ENCODE results near the gene TM9SF1.

GRCh38 chr14:24243336-24243836 lies 48.1 kb upstream of the TM9SF1 start:
- TF ChIP-seq CTCF (conservative IDR thresholded peaks at IDR 0.05; ENCODE audit: low read depth, low read length) (no peak), EZH2 (IDR thresholded peaks at IDR 0.05; ENCODE audit: borderline replicate concordance, low read depth, low read length, poor library complexity, severe bottlenecking) (no peak)
